ENCODE data around the gene HLCS. TPM values are rescaled to one million over a fixed set of nuclear protein-coding genes. Genes with fewer than 3 reads are reported as not detected.
A peak's percentile ranks its signal among the peaks of the same experiment; 100 is the strongest.

The HLCS gene
- total and polyA plus RNA-seq, 10 of the 15 experiments (the other 5 are each of a cell fraction or from before 2014, with no cell fraction given): 1.5 to 12.7 (median 9.6) TPM

GRCh38 chr21:36806103-36806502 lies 160.4 kb downstream of the HLCS start:
- H2AFZ ChIP-seq (ENCODE audit: control insufficient read depth, low read depth, low read length): no peak overlapping the region
- ChIA-PET CTCF (no interaction called here), RAD21 (ENCODE audit: unreplicated experiment) (no interaction called here), POLR2A (no interaction called here), SMC1A (ENCODE audit: uncharacterized antibody, unreplicated experiment) (no interaction called here)
- H3K27ac ChIP-seq (ENCODE audit: control insufficient read depth, insufficient read depth): no peak overlapping the region
- H3K27me3 ChIP-seq (replicated peaks in 1 of 2; ENCODE audit: control insufficient read depth in 2 of 2, insufficient read depth in 2 of 2, low read length in 1 of 2): no peaks in the 10 kb centered on the region
- H3K79me2 ChIP-seq (ENCODE audit: control insufficient read depth, insufficient read depth, low read length): no peaks in the 10 kb centered on the region
- no peaks in the 10 kb centered on the region for H4K20me1 ChIP-seq (ENCODE audit: control insufficient read depth, insufficient read depth)
- no peak overlapping the region for H3K4me3 ChIP-seq
- H3K36me3 ChIP-seq (ENCODE audit: control insufficient read depth in 2 of 2, insufficient read depth in 2 of 2, low read length in 1 of 2): no peaks in the 10 kb centered on the region
- H3K9ac ChIP-seq (ENCODE audit: control insufficient read depth, insufficient read depth, low read length): no peak overlapping the region
- intact Hi-C loops (cut with micrococcal nuclease; ENCODE audit: unreplicated experiment): no loop called here
- FAIRE-seq (no peak), DNase-seq (ENCODE audit: low read depth, low spot score) (no peak), ATAC-seq (no peak)
- in situ Hi-C loops (cut with MboI): no loop called here
- H3K4me1 ChIP-seq (ENCODE audit: control insufficient read depth, insufficient read depth, low read length): no peaks in the 10 kb centered on the region
- H3K9me3 ChIP-seq (replicated peaks; ENCODE audit: control insufficient read depth, insufficient read depth, low read length): no peaks in the 10 kb centered on the region
- no peak overlapping the region for H3K4me2 ChIP-seq (ENCODE audit: control insufficient read depth, insufficient read depth)
- TF ChIP-seq RUNX3 (IDR thresholded peaks at IDR 0.05; ENCODE audit: low read length): peak; percentile 5; the same call in 1 of the 2 replicates
- TF ChIP-seq, protein P1, sequence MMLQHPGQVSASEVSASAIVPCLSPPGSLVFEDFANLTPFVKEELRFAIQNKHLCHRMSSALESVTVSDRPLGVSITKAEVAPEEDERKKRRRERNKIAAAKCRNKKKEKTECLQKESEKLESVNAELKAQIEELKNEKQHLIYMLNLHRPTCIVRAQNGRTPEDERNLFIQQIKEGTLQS (IDR thresholded peaks at IDR 0.05; ENCODE audit: borderline replicate concordance, extremely low read depth, low read depth, low read length): no peak
- WGBS (ENCODE audit: insufficient coverage, insufficient replicate concordance, low lambda C conversion rate, missing lambda C conversion rate): 79% methylated on average over 4 of the region's 4 CpGs
- BruUV-seq (replicated peaks): no TSS peak

- POLR2A ChIA-PET: no interaction called here
- H3K79me2 ChIP-seq (ENCODE audit: control insufficient read depth, insufficient read depth, low read length): no peaks in the 10 kb centered on the region
- no peaks in the 10 kb centered on the region for H4K20me1 ChIP-seq (ENCODE audit: control insufficient read depth, insufficient read depth)
- ATAC-seq (no peak), FAIRE-seq (no peak), DNase-seq (ENCODE audit: low read depth, low spot score) (no peak)
- no peak overlapping the region for H3K4me3 ChIP-seq
- SMC1A ChIA-PET (ENCODE audit: uncharacterized antibody, unreplicated experiment): no interaction called here
- no TSS peak for BruUV-seq (replicated peaks)
- RAD21 ChIA-PET (ENCODE audit: unreplicated experiment): no interaction called here
- 76% methylated on average over 17 of the region's 17 CpGs for WGBS (ENCODE audit: insufficient coverage, insufficient replicate concordance, low lambda C conversion rate, missing lambda C conversion rate)
- no peak overlapping the region for H2AFZ ChIP-seq (ENCODE audit: control insufficient read depth, low read depth, low read length)
- no peaks in the 10 kb centered on the region for H3K27me3 ChIP-seq (replicated peaks in 1 of 2; ENCODE audit: control insufficient read depth in 2 of 2, insufficient read depth in 2 of 2, low read length in 1 of 2)
- no peak overlapping the region for H3K27ac ChIP-seq (ENCODE audit: control insufficient read depth, insufficient read depth)
- no peak overlapping the region for H3K9ac ChIP-seq (ENCODE audit: control insufficient read depth, insufficient read depth, low read length)
- intact Hi-C loops (cut with micrococcal nuclease; ENCODE audit: unreplicated experiment) (no loop called here), in situ Hi-C loops (cut with MboI) (no loop called here)
- no peaks in the 10 kb centered on the region for H3K4me1 ChIP-seq (ENCODE audit: control insufficient read depth, insufficient read depth, low read length)
- no peaks in the 10 kb centered on the region for H3K9me3 ChIP-seq (replicated peaks; ENCODE audit: control insufficient read depth, insufficient read depth, low read length)
- H3K4me2 ChIP-seq (ENCODE audit: control insufficient read depth, insufficient read depth): no peak overlapping the region
- CTCF ChIA-PET: interaction anchor here (1.1 kb wide), 1 partner anchor 21 kb away, joined by 3 read pairs; no protein-coding TSS in a partner anchor
- H3K36me3 ChIP-seq (ENCODE audit: control insufficient read depth in 2 of 2, insufficient read depth in 2 of 2, low read length in 1 of 2): no peaks in the 10 kb centered on the region
- TF ChIP-seq HDAC2 (IDR thresholded peaks at IDR 0.05) (no peak), RB1 (IDR thresholded peaks at IDR 0.05; ENCODE audit: borderline replicate concordance) (no peak), LARP7 (IDR thresholded peaks at IDR 0.05) (no peak), MEF2A (IDR thresholded peaks at IDR 0.05; ENCODE audit: insufficient read depth, low read depth, low read length) (no peak), SMARCA5 (IDR thresholded peaks at IDR 0.05) (no peak), BRCA1 (IDR thresholded peaks at IDR 0.05; ENCODE audit: low read depth, low read length) (no peak), KDM1A (IDR thresholded peaks at IDR 0.05; ENCODE audit: borderline replicate concordance) (no peak), ZBTB33 (IDR thresholded peaks at IDR 0.05) (no peak), POU2F2 (IDR thresholded peaks at IDR 0.05; ENCODE audit: borderline replicate concordance, low read depth, low read length) (no peak)
These were observed 161.4 kb downstream of the HLCS start for GRCh38 chr21:36804874-36805611.

All from GM12878 (cell line).